NB4 (cell line): ENCODE data around the gene TPST1.

Experiments used
- DNase-seq: peaks from one replicate; pipeline ENCODE4 v3.0.0; 2010; ENCODE audit warnings: low read depth
- H3K4me3 ChIP-seq: one replicate; pipeline ENCODE4 v1.5.1; 2011; ENCODE audit warnings: mild to moderate bottlenecking, low read depth, low read length, moderate library complexity
- MYC ChIP-seq: IDR thresholded peaks from 2 replicates; pipeline ENCODE4 v1.6.1; 2011; ENCODE audit warnings: low read depth, low read length
- POLR2A ChIP-seq: IDR thresholded peaks from 2 replicates; pipeline ENCODE4 v1.6.1; 2011; ENCODE audit warnings: mild to moderate bottlenecking; ENCODE audit not compliant: insufficient read length; ENCODE audit errors: extremely low read depth
- TF ChIP-seq, protein P1 (sequence below): IDR thresholded peaks from 2 replicates; pipeline ENCODE4 v1.6.1; 2011; ENCODE audit warnings: low read depth, low read length
- TF ChIP-seq, protein P2 (sequence below): IDR thresholded peaks from one replicate; pipeline ENCODE4 v1.5.1; 2012; ENCODE audit warnings: low read depth, low read length

The TPST1 gene

DNA sequence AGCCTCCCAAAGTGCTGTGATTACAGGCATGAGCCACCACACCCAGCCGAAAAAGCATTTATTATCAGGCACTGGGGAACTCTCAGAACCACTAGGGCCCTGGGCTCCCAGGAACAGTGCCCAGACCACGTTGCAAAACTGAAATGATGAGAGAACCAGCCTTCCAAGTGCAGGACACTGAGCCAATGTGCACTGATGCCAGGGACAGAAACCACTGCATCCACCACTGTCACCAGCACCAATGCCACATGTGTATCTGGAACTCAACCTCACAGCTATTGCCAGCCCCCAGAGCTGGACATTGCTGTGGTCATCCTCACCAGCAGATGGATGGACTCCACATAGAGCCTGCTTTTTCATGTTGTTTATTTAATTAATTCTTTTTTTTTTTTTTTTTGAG lies 28.2 kb upstream of the TPST1 start:
- H3K4me3 ChIP-seq: no peak overlapping the region
- TF ChIP-seq, protein P1, sequence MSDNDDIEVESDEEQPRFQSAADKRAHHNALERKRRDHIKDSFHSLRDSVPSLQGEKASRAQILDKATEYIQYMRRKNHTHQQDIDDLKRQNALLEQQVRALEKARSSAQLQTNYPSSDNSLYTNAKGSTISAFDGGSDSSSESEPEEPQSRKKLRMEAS: no peak
- TF ChIP-seq, protein P2, sequence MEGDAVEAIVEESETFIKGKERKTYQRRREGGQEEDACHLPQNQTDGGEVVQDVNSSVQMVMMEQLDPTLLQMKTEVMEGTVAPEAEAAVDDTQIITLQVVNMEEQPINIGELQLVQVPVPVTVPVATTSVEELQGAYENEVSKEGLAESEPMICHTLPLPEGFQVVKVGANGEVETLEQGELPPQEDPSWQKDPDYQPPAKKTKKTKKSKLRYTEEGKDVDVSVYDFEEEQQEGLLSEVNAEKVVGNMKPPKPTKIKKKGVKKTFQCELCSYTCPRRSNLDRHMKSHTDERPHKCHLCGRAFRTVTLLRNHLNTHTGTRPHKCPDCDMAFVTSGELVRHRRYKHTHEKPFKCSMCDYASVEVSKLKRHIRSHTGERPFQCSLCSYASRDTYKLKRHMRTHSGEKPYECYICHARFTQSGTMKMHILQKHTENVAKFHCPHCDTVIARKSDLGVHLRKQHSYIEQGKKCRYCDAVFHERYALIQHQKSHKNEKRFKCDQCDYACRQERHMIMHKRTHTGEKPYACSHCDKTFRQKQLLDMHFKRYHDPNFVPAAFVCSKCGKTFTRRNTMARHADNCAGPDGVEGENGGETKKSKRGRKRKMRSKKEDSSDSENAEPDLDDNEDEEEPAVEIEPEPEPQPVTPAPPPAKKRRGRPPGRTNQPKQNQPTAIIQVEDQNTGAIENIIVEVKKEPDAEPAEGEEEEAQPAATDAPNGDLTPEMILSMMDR: no peak
- TF ChIP-seq POLR2A (no peak), MYC (no peak)
- DNase-seq: no peak

DNA sequence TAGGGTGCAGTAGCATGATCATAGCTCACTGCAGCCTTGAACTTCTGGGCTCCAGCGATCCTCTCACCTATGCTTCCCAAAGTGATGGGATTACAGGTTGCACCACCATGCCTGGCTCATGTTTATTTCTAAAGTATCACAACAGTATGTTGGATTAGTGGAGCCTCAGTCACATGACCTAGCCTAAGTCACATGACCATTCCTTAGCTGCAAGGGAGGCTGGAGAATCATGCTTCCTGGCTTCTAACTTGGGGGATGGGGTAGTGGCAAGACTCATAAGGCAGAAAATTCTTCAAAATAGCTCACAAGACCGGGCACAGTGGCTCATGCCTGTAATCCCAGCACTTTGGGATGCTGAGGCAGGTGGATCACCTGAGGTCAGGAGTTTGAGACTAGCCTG lies 26.9 kb upstream of the TPST1 start:
- no peak for DNase-seq
- TF ChIP-seq, protein P2: no peak
- TF ChIP-seq, protein P1: no peak
- no peak for TF ChIP-seq MYC
- no peak overlapping the region for H3K4me3 ChIP-seq

DNA sequence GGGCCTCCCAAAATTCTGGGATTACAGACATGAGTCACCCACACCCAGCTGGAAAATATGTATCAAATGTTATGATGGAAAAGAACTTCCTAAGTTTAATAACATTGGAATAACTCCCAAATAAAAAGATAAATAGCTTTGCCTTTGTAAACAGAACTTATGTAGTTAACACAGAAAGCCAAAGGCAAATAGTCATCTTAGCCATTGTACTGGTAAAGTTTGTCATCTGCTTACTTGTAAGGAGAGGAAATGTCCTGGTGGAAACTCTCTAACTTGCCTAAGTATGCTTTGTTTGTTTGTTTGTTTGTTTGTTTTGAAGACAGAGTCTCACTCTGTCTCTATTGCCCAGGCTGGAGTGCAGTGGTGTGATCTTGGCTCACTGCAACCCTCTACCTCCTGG lies 23.8 kb upstream of the TPST1 start:
- TF ChIP-seq POLR2A (no peak), MYC (no peak)
- TF ChIP-seq, protein P2: no peak
- TF ChIP-seq, protein P1: no peak
- no peak overlapping the region for H3K4me3 ChIP-seq
- DNase-seq: no peak

DNA sequence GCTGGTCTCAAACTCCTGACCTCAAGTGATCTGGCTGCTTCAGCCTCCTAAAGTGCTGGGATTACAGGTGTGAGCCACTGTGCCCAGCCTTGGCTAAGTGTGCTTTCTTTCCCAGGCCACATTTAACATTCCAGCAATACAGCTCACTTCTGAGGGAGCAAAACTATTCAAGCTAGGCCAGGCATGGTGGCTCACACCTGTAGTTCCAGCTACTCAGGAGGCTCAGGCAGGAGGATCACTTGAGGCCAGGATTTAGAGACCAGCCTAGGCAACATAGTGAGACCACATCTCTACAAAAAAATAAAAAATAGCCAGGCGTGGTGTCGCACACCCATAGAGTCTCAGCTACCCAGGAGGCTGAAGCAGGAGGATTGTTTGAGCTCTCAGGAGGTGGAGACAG lies 23.3 kb upstream of the TPST1 start:
- TF ChIP-seq POLR2A (no peak), MYC (no peak)
- TF ChIP-seq, protein P2: no peak
- H3K4me3 ChIP-seq: no peak overlapping the region
- no peak for DNase-seq

DNA sequence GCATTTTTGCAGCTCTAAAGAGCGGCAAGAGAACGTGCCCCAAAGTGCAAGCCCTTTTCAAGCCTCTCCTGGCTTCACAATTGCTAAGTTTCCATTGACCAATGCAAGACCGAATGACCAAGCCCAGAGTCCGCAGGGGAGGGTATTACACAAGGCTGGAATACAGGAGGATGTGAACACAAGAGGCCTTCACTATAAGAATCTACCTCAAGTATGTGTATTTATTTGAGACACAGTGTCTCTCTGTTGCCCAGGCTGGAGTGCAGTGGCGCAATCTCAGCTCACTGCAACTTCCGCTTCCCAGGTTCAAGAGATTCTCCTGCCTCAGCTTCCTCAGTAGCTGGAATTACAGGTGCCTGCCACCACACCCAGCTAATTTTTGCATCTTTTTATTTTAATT lies 22.2 kb upstream of the TPST1 start:
- H3K4me3 ChIP-seq: no peak overlapping the region
- TF ChIP-seq MYC (no peak), POLR2A (no peak)
- TF ChIP-seq, protein P2: no peak
- TF ChIP-seq, protein P1: no peak
- DNase-seq: no peak

DNA sequence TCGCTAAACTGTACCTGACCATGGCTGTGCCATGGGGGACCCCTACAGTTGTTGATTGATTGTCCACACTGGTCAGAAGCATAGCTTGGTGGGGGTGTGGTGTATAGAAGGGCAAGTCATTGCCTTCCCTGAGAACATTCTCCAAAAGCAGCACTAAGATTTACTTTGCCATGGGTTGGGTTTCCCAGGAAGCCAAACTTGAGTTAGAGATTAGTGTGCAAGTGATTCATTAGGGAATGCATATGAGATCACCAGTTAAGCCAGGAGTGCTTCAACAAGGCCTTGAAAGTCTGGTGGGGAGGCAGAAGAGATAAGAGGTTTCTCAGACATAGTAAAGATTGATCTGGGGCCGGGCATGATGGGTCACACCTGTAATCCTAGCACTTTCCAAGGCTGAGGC lies 21.4 kb upstream of the TPST1 start:
- no peak for DNase-seq
- no peak for TF ChIP-seq MYC
- H3K4me3 ChIP-seq: no peak overlapping the region
